ENCODE measurements around the gene MMP24. TPM values are rescaled to one million over a fixed set of nuclear protein-coding genes. Genes with fewer than 3 reads are reported as not detected.
"Not testable (repeated sequence)": the region's sequence is repeated elsewhere in the genome, so short reads cannot be mapped to it uniquely, and the experiment has no call there.

MMP24 gene
- total and polyA plus RNA-seq, 2 donors: 0.05 to 0.11 TPM

- H3K36me3 ChIP-seq (ENCODE audit: control insufficient read depth in 2 of 2, insufficient read depth in 2 of 2, low read length in 1 of 2): peaks cover 6 to 13% of the 10 kb centered on the region in 2 donors
- not testable (repeated sequence) for H3K9me3 ChIP-seq (ENCODE audit: control insufficient read depth in 2 of 2, insufficient read depth in 1 of 2, low read length in 1 of 2); H3K27ac ChIP-seq (ENCODE audit: low read depth in 1 of 2, low read length in 1 of 2); H3K4me3 ChIP-seq (ENCODE audit: low read length in 2 of 2); DNase-seq (ENCODE audit: low read depth in 6 of 9, low spot score in 9 of 9); H3K4me1 ChIP-seq (ENCODE audit: control insufficient read depth in 2 of 2, insufficient read depth in 2 of 2, low read length in 2 of 2); H3K27me3 ChIP-seq (ENCODE audit: control insufficient read depth in 2 of 2, insufficient read depth in 1 of 2, low read length in 1 of 2)
- 97% methylated on average over 5 of the region's 8 CpGs for WGBS
These were observed 36.4 kb downstream of the MMP24 start for GRCh38 chr20:35262731-35263531.

- H3K27me3 ChIP-seq (ENCODE audit: control insufficient read depth in 2 of 2, insufficient read depth in 1 of 2, low read length in 1 of 2): no peaks in the 10 kb centered on the region
- H3K4me1 ChIP-seq (ENCODE audit: control insufficient read depth in 2 of 2, insufficient read depth in 2 of 2, low read length in 2 of 2): no peaks in the 10 kb centered on the region
- no peak overlapping the region for H3K4me3 ChIP-seq (ENCODE audit: low read length in 2 of 2)
- 96% methylated on average over 17 of the region's 17 CpGs for WGBS
- no peaks in the 10 kb centered on the region for H3K9me3 ChIP-seq (ENCODE audit: control insufficient read depth in 2 of 2, insufficient read depth in 1 of 2, low read length in 1 of 2)
- DNase-seq (ENCODE audit: low read depth in 6 of 9, low spot score in 9 of 9): no peak
- no peak overlapping the region for H3K27ac ChIP-seq (ENCODE audit: low read depth in 1 of 2, low read length in 1 of 2)
- peaks cover 6 to 17% of the 10 kb centered on the region in 2 donors for H3K36me3 ChIP-seq (ENCODE audit: control insufficient read depth in 2 of 2, insufficient read depth in 2 of 2, low read length in 1 of 2)
These were observed 37.2 kb downstream of the MMP24 start for GRCh38 chr20:35263532-35264341.

GRCh38 chr20:35264755-35265154, 38.3 kb downstream of the MMP24 start:
- WGBS: 98% methylated on average over 1 of the region's 1 CpG
- H3K9me3 ChIP-seq (ENCODE audit: control insufficient read depth in 2 of 2, insufficient read depth in 1 of 2, low read length in 1 of 2): no peaks in the 10 kb centered on the region
- no peak overlapping the region for H3K4me3 ChIP-seq (ENCODE audit: low read length in 2 of 2)
- no peak for DNase-seq (ENCODE audit: low read depth in 6 of 9, low spot score in 9 of 9)
- peaks cover 6 to 17% of the 10 kb centered on the region in 2 donors for H3K36me3 ChIP-seq (ENCODE audit: control insufficient read depth in 2 of 2, insufficient read depth in 2 of 2, low read length in 1 of 2)
- H3K27me3 ChIP-seq (ENCODE audit: control insufficient read depth in 2 of 2, insufficient read depth in 1 of 2, low read length in 1 of 2): no peaks in the 10 kb centered on the region
- no peak overlapping the region for H3K27ac ChIP-seq (ENCODE audit: low read depth in 1 of 2, low read length in 1 of 2)
- peaks cover 0 to 2% of the 10 kb centered on the region in 2 donors for H3K4me1 ChIP-seq (ENCODE audit: control insufficient read depth in 2 of 2, insufficient read depth in 2 of 2, low read length in 2 of 2)

GRCh38 chr20:35267092-35267491, 40.6 kb downstream of the MMP24 start:
- peaks cover 0 to 2% of the 10 kb centered on the region in 2 donors for H3K4me1 ChIP-seq (ENCODE audit: control insufficient read depth in 2 of 2, insufficient read depth in 2 of 2, low read length in 2 of 2)
- no peak overlapping the region for H3K27ac ChIP-seq (ENCODE audit: low read depth in 1 of 2, low read length in 1 of 2)
- H3K4me3 ChIP-seq (ENCODE audit: low read length in 2 of 2): no peak overlapping the region
- no peaks in the 10 kb centered on the region for H3K27me3 ChIP-seq (ENCODE audit: control insufficient read depth in 2 of 2, insufficient read depth in 1 of 2, low read length in 1 of 2)
- 98% methylated on average over 16 of the region's 16 CpGs for WGBS
- H3K9me3 ChIP-seq (ENCODE audit: control insufficient read depth in 2 of 2, insufficient read depth in 1 of 2, low read length in 1 of 2): no peaks in the 10 kb centered on the region
- DNase-seq (ENCODE audit: low read depth in 6 of 9, low spot score in 9 of 9): no peak
- H3K36me3 ChIP-seq (ENCODE audit: control insufficient read depth in 2 of 2, insufficient read depth in 2 of 2, low read length in 1 of 2): peaks cover 9 to 21% of the 10 kb centered on the region in 2 donors

- 88% methylated on average over 14 of the region's 14 CpGs for WGBS
- Histone ChIP-seq H3K36me3 (ENCODE audit: control insufficient read depth in 2 of 2, insufficient read depth in 2 of 2, low read length in 1 of 2) (peaks cover 12 to 18% of the 10 kb centered on the region in 2 donors), H3K4me1 (ENCODE audit: control insufficient read depth in 2 of 2, insufficient read depth in 2 of 2, low read length in 2 of 2) (peaks cover 0 to 2% of the 10 kb centered on the region in 2 donors), H3K27me3 (ENCODE audit: control insufficient read depth in 2 of 2, insufficient read depth in 1 of 2, low read length in 1 of 2) (no peaks in the 10 kb centered on the region), H3K9me3 (ENCODE audit: control insufficient read depth in 2 of 2, insufficient read depth in 1 of 2, low read length in 1 of 2) (no peaks in the 10 kb centered on the region), H3K4me3 (ENCODE audit: low read length in 2 of 2) (no peak overlapping the region), H3K27ac (ENCODE audit: low read depth in 1 of 2, low read length in 1 of 2) (no peak overlapping the region)
- DNase-seq (ENCODE audit: low read depth in 6 of 9, low spot score in 9 of 9): peak in 2 of 9 donors; percentile 33 to 44
These were observed 42.7 kb downstream of the MMP24 start for GRCh38 chr20:35269055-35269781.

GRCh38 chr20:35270021-35270902, 43.8 kb downstream of the MMP24 start:
- WGBS: 97% methylated on average over 19 of the region's 19 CpGs
- peaks cover 18 to 28% of the 10 kb centered on the region in 2 donors for H3K36me3 ChIP-seq (ENCODE audit: control insufficient read depth in 2 of 2, insufficient read depth in 2 of 2, low read length in 1 of 2)
- DNase-seq (ENCODE audit: low read depth in 6 of 9, low spot score in 9 of 9): no peak

GRCh38 chr20:35271073-35271882, 44.8 kb downstream of the MMP24 start:
- Histone ChIP-seq H3K4me3 (ENCODE audit: low read length in 2 of 2) (no peak overlapping the region), H3K27ac (ENCODE audit: low read depth in 1 of 2, low read length in 1 of 2) (no peak overlapping the region), H3K27me3 (ENCODE audit: control insufficient read depth in 2 of 2, insufficient read depth in 1 of 2, low read length in 1 of 2) (no peaks in the 10 kb centered on the region), H3K4me1 (ENCODE audit: control insufficient read depth in 2 of 2, insufficient read depth in 2 of 2, low read length in 2 of 2) (peaks cover 0 to 2% of the 10 kb centered on the region in 2 donors), H3K9me3 (ENCODE audit: control insufficient read depth in 2 of 2, insufficient read depth in 1 of 2, low read length in 1 of 2) (no peaks in the 10 kb centered on the region), H3K36me3 (ENCODE audit: control insufficient read depth in 2 of 2, insufficient read depth in 2 of 2, low read length in 1 of 2) (peaks cover 22 to 30% of the 10 kb centered on the region in 2 donors)
- DNase-seq (ENCODE audit: low read depth in 6 of 9, low spot score in 9 of 9): no peak
- 95% methylated on average over 20 of the region's 20 CpGs for WGBS

More at GRCh38 chr20:35270021-35270902, 43.8 kb downstream of the MMP24 start:
- Histone ChIP-seq H3K9me3 (ENCODE audit: control insufficient read depth in 2 of 2, insufficient read depth in 1 of 2, low read length in 1 of 2) (no peaks in the 10 kb centered on the region), H3K27me3 (ENCODE audit: control insufficient read depth in 2 of 2, insufficient read depth in 1 of 2, low read length in 1 of 2) (no peaks in the 10 kb centered on the region), H3K27ac (ENCODE audit: low read depth in 1 of 2, low read length in 1 of 2) (no peak overlapping the region), H3K4me1 (ENCODE audit: control insufficient read depth in 2 of 2, insufficient read depth in 2 of 2, low read length in 2 of 2) (peaks cover 0 to 2% of the 10 kb centered on the region in 2 donors), H3K4me3 (ENCODE audit: low read length in 2 of 2) (no peak overlapping the region)

- H3K9me3 ChIP-seq (ENCODE audit: control insufficient read depth in 2 of 2, insufficient read depth in 1 of 2, low read length in 1 of 2): no peaks in the 10 kb centered on the region
- no peak for DNase-seq (ENCODE audit: low read depth in 6 of 9, low spot score in 9 of 9)
- WGBS: 96% methylated on average over 7 of the region's 7 CpGs
- H3K36me3 ChIP-seq (ENCODE audit: control insufficient read depth in 2 of 2, insufficient read depth in 2 of 2, low read length in 1 of 2): peaks cover 22 to 30% of the 10 kb centered on the region in 2 donors
- H3K4me1 ChIP-seq (ENCODE audit: control insufficient read depth in 2 of 2, insufficient read depth in 2 of 2, low read length in 2 of 2): peaks cover 4 to 6% of the 10 kb centered on the region in 2 donors
- H3K27me3 ChIP-seq (ENCODE audit: control insufficient read depth in 2 of 2, insufficient read depth in 1 of 2, low read length in 1 of 2): no peaks in the 10 kb centered on the region
- H3K4me3 ChIP-seq (ENCODE audit: low read length in 2 of 2): no peak overlapping the region
- no peak overlapping the region for H3K27ac ChIP-seq (ENCODE audit: low read depth in 1 of 2, low read length in 1 of 2)
These were observed 45.4 kb downstream of the MMP24 start for GRCh38 chr20:35271904-35272303.
